IPS-15b (cell line): Measurements from ENCODE around the gene POU3F1.
"Not testable (repeated sequence)": the region's sequence is repeated elsewhere in the genome, so short reads cannot be mapped to it uniquely, and the experiment has no call there.

Source experiments
- H3K27me3 ChIP-seq: one replicate; pipeline ENCODE4 v1.6.1; 2013; ENCODE audit warnings: low read length; ENCODE audit not compliant: control insufficient read depth, insufficient read depth
- H3K36me3 ChIP-seq: one replicate; pipeline ENCODE4 v1.6.1; 2013; ENCODE audit warnings: low read length; ENCODE audit not compliant: control insufficient read depth, insufficient read depth
- H3K4me1 ChIP-seq: one replicate; pipeline ENCODE4 v1.6.1; 2013; ENCODE audit warnings: mild to moderate bottlenecking, low read length; ENCODE audit not compliant: control insufficient read depth, insufficient read depth
- H3K4me3 ChIP-seq: one replicate; pipeline ENCODE4 v1.5.1; 2013; ENCODE audit warnings: low read depth, low read length
- H3K9ac ChIP-seq: one replicate; pipeline ENCODE4 v1.6.1; 2013; ENCODE audit warnings: low read depth, mild to moderate bottlenecking, low read length
- H3K9me3 ChIP-seq: one replicate; pipeline ENCODE4 v1.6.1; 2013; ENCODE audit warnings: mild to moderate bottlenecking, low read length; ENCODE audit not compliant: control insufficient read depth, insufficient read depth

Gene POU3F1

GRCh38 chr1:38043036-38043747 is 3.4 kb downstream of the POU3F1 start:
- Histone ChIP-seq H3K36me3 (peaks cover 5% of the 10 kb centered on the region), H3K4me3 (peak overlapping the region; percentile 13), H3K27me3 (peaks cover 42% of the 10 kb centered on the region), H3K9ac (no peak overlapping the region), H3K4me1 (no peaks in the 10 kb centered on the region), H3K9me3 (no peaks in the 10 kb centered on the region)

DNA sequence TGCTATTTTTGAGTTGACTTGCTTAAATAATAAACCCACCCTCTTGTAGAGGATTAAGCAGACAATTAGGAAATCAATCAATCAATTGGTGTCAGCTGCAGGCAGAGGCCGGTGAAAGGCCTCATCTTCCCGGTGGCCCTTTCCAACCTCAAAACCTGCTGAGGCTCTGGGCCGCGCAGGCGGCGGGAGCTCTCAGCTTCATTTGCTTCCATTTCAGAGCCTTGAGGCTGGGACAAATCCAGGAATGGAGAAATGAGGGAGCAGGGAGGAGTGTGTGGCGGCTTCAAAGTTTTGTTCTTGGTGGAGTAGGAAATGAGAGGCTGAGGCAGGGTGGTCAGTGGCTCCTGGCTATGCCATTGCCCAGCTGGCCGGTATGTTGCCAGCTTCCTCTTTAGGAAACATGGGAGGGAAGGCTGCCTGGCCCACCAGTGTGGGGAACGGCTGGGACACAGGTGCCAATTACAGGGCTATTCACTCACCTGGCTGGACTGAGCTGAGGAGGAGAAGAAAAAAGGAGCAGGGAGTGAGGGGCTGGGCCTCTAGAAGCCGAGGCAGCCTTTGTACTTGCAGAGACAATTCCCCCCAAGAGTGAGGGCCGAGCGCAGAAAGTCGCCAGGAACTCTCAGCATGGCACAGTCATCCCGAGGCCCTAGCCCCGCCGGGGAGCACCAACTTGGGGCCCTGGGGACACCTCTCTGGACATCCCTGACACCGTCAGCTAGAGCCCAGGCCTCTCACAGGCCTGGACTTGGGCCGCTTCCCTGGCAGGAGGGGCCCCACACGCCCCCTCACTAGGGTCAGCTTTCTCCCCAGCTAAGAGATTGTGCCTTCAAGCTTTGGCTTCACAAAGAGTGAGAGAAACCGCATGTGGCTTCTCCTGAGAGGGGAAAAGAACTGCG is 4.4 kb downstream of the POU3F1 start:
- H3K9ac ChIP-seq: no peak overlapping the region
- H3K9me3 ChIP-seq: no peaks in the 10 kb centered on the region
- H3K27me3 ChIP-seq: peaks cover 32% of the 10 kb centered on the region
- H3K4me1 ChIP-seq: no peaks in the 10 kb centered on the region
- peak overlapping the region; percentile 13 for H3K4me3 ChIP-seq
- peaks cover 5% of the 10 kb centered on the region for H3K36me3 ChIP-seq

- Histone ChIP-seq H3K27me3 (peaks cover 24% of the 10 kb centered on the region), H3K9ac (no peak overlapping the region), H3K4me1 (no peaks in the 10 kb centered on the region), H3K36me3 (peaks cover 5% of the 10 kb centered on the region), H3K4me3 (no peak overlapping the region), H3K9me3 (no peaks in the 10 kb centered on the region)
Observed at GRCh38 chr1:38039331-38040088, 7.1 kb downstream of the POU3F1 start.

DNA sequence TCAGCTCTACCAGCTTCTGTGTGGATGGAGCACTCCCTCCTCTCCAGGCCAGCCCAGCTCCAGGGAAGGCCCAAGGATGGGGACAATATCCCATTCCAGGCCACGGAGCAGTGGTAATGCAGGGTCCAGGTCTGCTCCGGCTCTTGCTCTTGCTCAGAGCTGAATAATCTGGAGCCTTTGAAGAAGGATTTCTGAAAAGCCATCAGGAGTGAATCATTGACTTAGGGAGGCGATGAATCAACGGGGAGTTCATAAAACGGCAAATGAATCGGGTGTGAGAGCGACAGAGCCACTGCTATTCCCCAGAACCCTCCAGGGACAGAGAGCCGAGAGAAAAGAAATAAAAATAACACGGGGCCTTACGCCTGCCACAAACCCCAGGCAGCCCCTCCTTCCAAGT is 7.7 kb downstream of the POU3F1 start:
- Histone ChIP-seq H3K9me3 (no peaks in the 10 kb centered on the region), H3K27me3 (peaks cover 17% of the 10 kb centered on the region), H3K4me3 (no peak overlapping the region), H3K4me1 (no peaks in the 10 kb centered on the region), H3K36me3 (peaks cover 5% of the 10 kb centered on the region), H3K9ac (no peak overlapping the region)

GRCh38 chr1:38037221-38037939 is 9.2 kb downstream of the POU3F1 start:
- H3K36me3 ChIP-seq: peaks cover under 1% of the 10 kb centered on the region
- H3K9me3 ChIP-seq: no peaks in the 10 kb centered on the region
- H3K9ac ChIP-seq: no peak overlapping the region
- H3K4me3 ChIP-seq: no peak overlapping the region
- H3K27me3 ChIP-seq: peaks cover 5% of the 10 kb centered on the region
- no peaks in the 10 kb centered on the region for H3K4me1 ChIP-seq

DNA sequence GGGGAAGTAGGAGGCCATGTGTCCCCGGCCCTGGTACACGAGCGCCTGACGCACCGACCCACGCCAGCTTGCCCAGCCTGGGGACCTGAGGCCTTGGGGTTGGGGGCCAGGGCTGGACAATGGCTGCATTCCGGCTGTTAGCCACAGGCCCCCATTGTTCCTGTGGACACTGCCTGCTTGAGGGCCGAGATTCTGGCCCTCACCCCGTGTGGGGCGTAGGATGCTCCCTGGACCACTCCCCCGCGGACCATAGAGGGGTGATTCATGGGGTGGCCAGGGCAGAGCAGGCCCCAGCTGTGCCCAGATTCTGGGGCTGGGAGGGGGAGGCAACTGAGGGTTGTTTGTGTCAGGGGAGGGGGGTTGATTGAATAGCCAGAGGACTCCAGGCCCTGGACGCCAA is 11.7 kb downstream of the POU3F1 start:
- no peaks in the 10 kb centered on the region for H3K27me3 ChIP-seq
- no peaks in the 10 kb centered on the region for H3K9me3 ChIP-seq
- H3K4me1 ChIP-seq: peaks cover 2% of the 10 kb centered on the region
- peaks cover 2% of the 10 kb centered on the region for H3K36me3 ChIP-seq
- H3K9ac ChIP-seq: no peak overlapping the region
- H3K4me3 ChIP-seq: no peak overlapping the region

GRCh38 chr1:38032992-38033391 is 13.6 kb downstream of the POU3F1 start:
- not testable (repeated sequence) for H3K4me3 ChIP-seq, H3K9ac ChIP-seq, H3K27me3 ChIP-seq, H3K9me3 ChIP-seq, H3K36me3 ChIP-seq
- peaks cover 15% of the 10 kb centered on the region for H3K4me1 ChIP-seq

GRCh38 chr1:38031513-38031866 is 15.1 kb downstream of the POU3F1 start:
- H3K4me3 ChIP-seq: no peak overlapping the region
- H3K9ac ChIP-seq: no peak overlapping the region
- H3K4me1 ChIP-seq: peaks cover 23% of the 10 kb centered on the region
- H3K27me3 ChIP-seq: no peaks in the 10 kb centered on the region
- H3K9me3 ChIP-seq: no peaks in the 10 kb centered on the region
- peaks cover 7% of the 10 kb centered on the region for H3K36me3 ChIP-seq

DNA sequence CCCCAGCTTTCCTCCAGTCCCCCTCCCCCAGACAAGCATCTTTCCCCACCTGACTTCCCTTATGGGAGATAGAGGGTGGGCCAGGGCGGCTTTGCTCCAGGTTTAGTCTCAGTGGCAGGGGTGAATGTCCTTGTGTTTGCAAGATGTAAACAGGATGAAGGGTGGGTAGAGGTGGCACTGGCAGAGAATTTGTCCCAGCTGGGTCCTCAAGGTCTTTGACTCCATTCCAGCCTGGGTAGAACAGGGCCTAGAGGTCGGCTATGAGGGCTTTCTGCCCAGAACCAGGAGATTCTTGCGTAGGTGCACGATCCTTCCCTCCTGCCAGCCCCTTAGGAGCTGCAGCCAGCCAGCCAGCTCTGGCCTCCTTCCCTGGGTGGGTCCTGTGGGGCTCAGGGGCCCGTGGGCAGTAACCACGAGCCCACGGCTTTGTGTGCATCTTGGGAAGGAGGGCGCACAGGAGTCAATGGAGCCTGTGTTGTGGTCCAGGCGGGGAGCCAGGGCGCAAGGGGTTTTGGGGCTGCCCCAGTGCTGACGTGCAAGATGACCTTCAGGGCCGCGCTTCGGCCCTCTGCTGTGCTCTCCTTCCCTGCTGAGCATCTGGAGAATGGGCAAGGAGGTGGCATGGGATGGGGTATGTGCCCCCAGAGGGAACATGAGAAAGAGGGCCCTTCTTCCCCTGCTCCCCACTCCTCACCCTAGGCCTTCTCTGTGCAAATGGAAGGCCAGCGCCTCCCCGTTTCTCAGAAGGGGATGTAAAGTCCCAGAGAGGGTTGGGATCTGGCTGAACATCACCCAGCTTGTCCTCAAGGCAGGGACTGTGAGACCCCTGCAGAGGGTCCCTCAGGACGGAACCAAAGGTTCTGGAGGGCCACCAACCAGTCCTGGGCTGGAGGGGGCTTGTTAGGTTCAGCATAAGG is 15.7 kb downstream of the POU3F1 start:
- H3K4me1 ChIP-seq: peaks cover 23% of the 10 kb centered on the region
- no peak overlapping the region for H3K9ac ChIP-seq

GRCh38 chr1:38029685-38030511 is 16.7 kb downstream of the POU3F1 start:
- peaks cover 23% of the 10 kb centered on the region for H3K4me1 ChIP-seq

More for the DNA sequence above, 15.7 kb downstream of the POU3F1 start:
- H3K4me3 ChIP-seq: no peak overlapping the region
- peaks cover 11% of the 10 kb centered on the region for H3K36me3 ChIP-seq
- H3K9me3 ChIP-seq: no peaks in the 10 kb centered on the region
- H3K27me3 ChIP-seq: no peaks in the 10 kb centered on the region

More at GRCh38 chr1:38029685-38030511, 16.7 kb downstream of the POU3F1 start:
- Histone ChIP-seq H3K4me3 (peak overlapping the region; percentile 0), H3K27me3 (no peaks in the 10 kb centered on the region), H3K36me3 (peaks cover 19% of the 10 kb centered on the region), H3K9me3 (no peaks in the 10 kb centered on the region), H3K9ac (peak overlapping the region; percentile 55)
